A673 (cell line): ENCODE data around the gene DOCK4. TPM values are rescaled to one million over a fixed set of nuclear protein-coding genes. Genes with fewer than 3 reads are reported as not detected.

Source experiments
- BruUV-seq: library from RNA; stranded (reverse); fragments of 400-500 nt; replicated peaks from 2 replicates; lab custom pipeline; 2021; lab: Mats Ljungman, UMichigan
- CTCF ChIA-PET: fragments of 300-600 bp; sonication (Branson Sonifier 250); formaldehyde crosslinking; loops from one replicate; lab custom pipeline; 2022; ENCODE audit warnings: antibody characterized with exemption; lab: Charles Lee
- POLR2A ChIA-PET: fragments of 300-600 bp; sonication (Branson Sonifier 250); formaldehyde crosslinking; loops from one replicate; lab custom pipeline; 2022; ENCODE audit warnings: antibody characterized with exemption; ENCODE audit not compliant: low non-redundant PET; lab: Charles Lee
- DNase-seq: peaks from one replicate; pipeline ENCODE4 v3.0.0-alpha.2; 2015; ENCODE audit warnings: low spot score
- H3K27ac ChIP-seq: fragments of 200-600 bp; sonication (generic); 2 replicates; pipeline ENCODE4 v1.5.1; 2016; ENCODE audit warnings: mixed run types, low read depth, mild to moderate bottlenecking, mixed read lengths, antibody characterized with exemption, low read length; ENCODE audit not compliant: poor library complexity, severe bottlenecking
- H3K27me3 ChIP-seq: fragments of 200-600 bp; sonication (generic); replicated peaks from 2 replicates; pipeline ENCODE4 v1.6.1; 2017; ENCODE audit warnings: mixed run types, low read depth, mild to moderate bottlenecking, mixed read lengths, antibody characterized with exemption, low read length; ENCODE audit not compliant: insufficient read depth, poor library complexity
- H3K36me3 ChIP-seq: fragments of 200-600 bp; sonication (generic); 2 replicates; pipeline ENCODE4 v1.6.1; 2016; ENCODE audit warnings: mixed run types, mild to moderate bottlenecking, mixed read lengths, antibody characterized with exemption, low read length; ENCODE audit not compliant: insufficient read depth, poor library complexity, severe bottlenecking
- H3K4me1 ChIP-seq: fragments of 200-600 bp; sonication (generic); 2 replicates; pipeline ENCODE4 v1.6.1; 2017; ENCODE audit warnings: mixed run types, mild to moderate bottlenecking, mixed read lengths, antibody characterized with exemption, low read length; ENCODE audit not compliant: insufficient read depth, poor library complexity, severe bottlenecking
- H3K4me3 ChIP-seq: fragments of 200-600 bp; sonication (generic); 2 replicates; pipeline ENCODE4 v1.5.1; 2016; ENCODE audit warnings: low read depth, mixed run types, mild to moderate bottlenecking, mixed read lengths, low read length; ENCODE audit not compliant: poor library complexity, severe bottlenecking
- H3K9me3 ChIP-seq: fragments of 200-600 bp; sonication (generic); 2 replicates; pipeline ENCODE4 v1.6.1; 2016; ENCODE audit warnings: mixed run types, low read depth, mild to moderate bottlenecking, mixed read lengths, antibody characterized with exemption, low read length; ENCODE audit not compliant: poor library complexity, severe bottlenecking
- CTCF ChIP-seq: fragments of 300-800, 200-600 bp; sonication (generic); conservative IDR thresholded peaks from 2 replicates; pipeline ENCODE4 v1.5.1; 2017; ENCODE audit warnings: low read depth, mild to moderate bottlenecking, antibody characterized with exemption, low read length, moderate library complexity, mixed read lengths
- EZH2 ChIP-seq: fragments of 200-600 bp; sonication (generic); IDR thresholded peaks from 2 replicates; pipeline ENCODE4 v1.6.1; 2017; ENCODE audit warnings: borderline replicate concordance, low read depth, mild to moderate bottlenecking, mixed read lengths, antibody characterized with exemption, low read length; ENCODE audit not compliant: poor library complexity, severe bottlenecking
- intact Hi-C: fragments of 100-400 bp; cut with micrococcal nuclease; formaldehyde crosslinking; loops from one replicate; pipeline ENCODE4 v1.10.0; 2022; ENCODE audit not compliant: unreplicated experiment
- total RNA-seq: library from RNA; stranded (reverse); gene quantifications from 2 replicates; pipeline ENCODE4 v1.2.3, GENCODE V29; 2021

Gene DOCK4
- total RNA-seq, 1 experiment from 2014 or later, result 28.5 TPM

DNA sequence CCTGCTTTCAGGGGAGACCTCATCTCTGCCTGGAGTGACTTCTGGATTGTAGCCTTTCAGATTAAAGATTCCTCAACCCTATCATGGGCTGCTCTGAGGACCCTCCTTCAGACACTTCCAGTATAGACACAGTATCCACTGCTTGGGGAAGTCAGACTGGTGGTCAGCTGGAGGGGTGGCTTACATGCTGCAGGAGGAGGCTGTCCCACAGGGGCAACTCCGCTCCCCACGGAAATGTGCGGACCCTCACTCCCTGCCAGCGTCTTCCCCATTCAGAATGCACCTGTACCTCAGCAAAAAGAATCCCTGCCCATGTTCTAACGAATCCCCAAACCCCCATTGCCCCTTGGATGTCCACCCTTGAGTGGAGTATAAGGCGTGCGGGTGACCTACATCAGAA, 95.5 kb downstream of the DOCK4 start:
- ChIA-PET CTCF (no interaction called here), POLR2A (no interaction called here)
- Histone ChIP-seq H3K4me3 (no peak overlapping the region), H3K27ac (no peak overlapping the region), H3K4me1 (no peaks in the 10 kb centered on the region), H3K27me3 (no peaks in the 10 kb centered on the region), H3K36me3 (no peaks in the 10 kb centered on the region), H3K9me3 (no peaks in the 10 kb centered on the region)
- intact Hi-C loops, result no loop called here
- TF ChIP-seq EZH2 (no peak), CTCF (no peak)
- no peak for DNase-seq
- no TSS peak for BruUV-seq

DNA sequence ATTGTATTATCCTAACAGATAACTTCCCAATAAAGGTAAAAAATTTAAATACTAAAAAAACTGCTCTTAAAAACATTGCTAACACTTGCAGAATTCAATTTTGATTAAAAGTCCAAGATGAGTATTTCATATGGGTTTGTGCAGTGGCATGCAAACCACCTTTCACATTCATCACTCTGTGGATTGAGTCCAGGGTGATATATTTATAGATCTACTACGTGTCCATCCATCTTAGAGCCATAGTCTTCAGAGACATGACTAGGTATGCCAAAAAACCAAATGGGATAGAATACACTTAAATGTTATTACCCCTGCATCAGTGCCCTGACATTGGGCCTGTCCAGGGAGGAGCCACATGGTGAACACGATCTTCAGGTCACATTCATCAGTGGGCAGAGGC, 96.0 kb downstream of the DOCK4 start:
- H3K27me3 ChIP-seq, result no peaks in the 10 kb centered on the region
- ChIA-PET CTCF (no interaction called here), POLR2A (no interaction called here)
- no TSS peak for BruUV-seq
- no peaks in the 10 kb centered on the region for H3K9me3 ChIP-seq
- intact Hi-C loops, result no loop called here
- DNase-seq, result no peak
- TF ChIP-seq EZH2, result no peak
- TF ChIP-seq CTCF, result no peak
- no peaks in the 10 kb centered on the region for H3K36me3 ChIP-seq
- H3K4me1 ChIP-seq, result no peaks in the 10 kb centered on the region
- no peak overlapping the region for H3K27ac ChIP-seq
- no peak overlapping the region for H3K4me3 ChIP-seq

DNA sequence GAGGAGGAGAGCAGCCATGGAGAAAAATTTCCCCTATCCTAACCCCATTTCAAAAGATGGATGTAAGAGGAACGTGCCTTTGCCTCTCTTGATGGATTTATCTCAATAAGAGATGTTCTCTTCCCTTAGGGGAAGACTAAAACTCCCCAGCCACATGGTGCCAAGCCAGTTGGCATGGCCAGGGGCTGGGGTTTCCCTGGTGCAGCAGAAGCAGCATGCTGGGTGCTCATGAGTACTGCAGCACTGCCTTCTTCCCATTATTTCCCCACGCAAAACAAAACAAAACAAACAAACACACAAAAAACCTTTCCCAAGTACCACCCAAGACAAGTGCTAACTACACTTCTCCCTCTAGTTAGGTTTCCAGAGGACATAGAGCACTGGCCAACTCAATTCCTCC, 97.2 kb downstream of the DOCK4 start:
- H3K36me3 ChIP-seq, result no peaks in the 10 kb centered on the region
- no TSS peak for BruUV-seq
- peaks cover 7% of the 10 kb centered on the region for H3K4me1 ChIP-seq
- no peak for DNase-seq
- H3K27me3 ChIP-seq, result no peaks in the 10 kb centered on the region
- no peak overlapping the region for H3K4me3 ChIP-seq
- intact Hi-C loops, result no loop called here
- ChIA-PET POLR2A (no interaction called here), CTCF (no interaction called here)
- H3K9me3 ChIP-seq, result no peaks in the 10 kb centered on the region
- no peak overlapping the region for H3K27ac ChIP-seq
- TF ChIP-seq EZH2, result no peak
- TF ChIP-seq CTCF, result no peak
